BE2C (cell line): ENCODE measurements around the gene SRR.

Experiments
- DNase-seq: peaks from one replicate; pipeline ENCODE4 v3.0.0-alpha.2; 2020
- H3K27me3 ChIP-seq: fragments of 250-450 bp; sonication (Bioruptor Pico); 2 replicates; pipeline ENCODE4 v1.5.1; 2020; ENCODE audit warnings: mild to moderate bottlenecking
- H3K36me3 ChIP-seq: fragments of 250-450 bp; sonication (Bioruptor Pico); 2 replicates; pipeline ENCODE4 v1.5.1; 2020; ENCODE audit warnings: mild to moderate bottlenecking
- H3K4me1 ChIP-seq: fragments of 250-450 bp; sonication (Bioruptor Pico); 2 replicates; pipeline ENCODE4 v1.5.1; 2020
- H3K4me3 ChIP-seq: 2 replicates; pipeline ENCODE4 v1.5.1; 2011; ENCODE audit warnings: low read depth, low read length
- H3K9me3 ChIP-seq: fragments of 250-450 bp; sonication (Bioruptor Pico); 2 replicates; pipeline ENCODE4 v1.5.1; 2020
- TF ChIP-seq, protein P1 (sequence below): IDR thresholded peaks from 2 replicates; pipeline ENCODE4 v1.5.1; 2012; ENCODE audit warnings: mild to moderate bottlenecking, low read depth, low read length

The SRR gene

DNA sequence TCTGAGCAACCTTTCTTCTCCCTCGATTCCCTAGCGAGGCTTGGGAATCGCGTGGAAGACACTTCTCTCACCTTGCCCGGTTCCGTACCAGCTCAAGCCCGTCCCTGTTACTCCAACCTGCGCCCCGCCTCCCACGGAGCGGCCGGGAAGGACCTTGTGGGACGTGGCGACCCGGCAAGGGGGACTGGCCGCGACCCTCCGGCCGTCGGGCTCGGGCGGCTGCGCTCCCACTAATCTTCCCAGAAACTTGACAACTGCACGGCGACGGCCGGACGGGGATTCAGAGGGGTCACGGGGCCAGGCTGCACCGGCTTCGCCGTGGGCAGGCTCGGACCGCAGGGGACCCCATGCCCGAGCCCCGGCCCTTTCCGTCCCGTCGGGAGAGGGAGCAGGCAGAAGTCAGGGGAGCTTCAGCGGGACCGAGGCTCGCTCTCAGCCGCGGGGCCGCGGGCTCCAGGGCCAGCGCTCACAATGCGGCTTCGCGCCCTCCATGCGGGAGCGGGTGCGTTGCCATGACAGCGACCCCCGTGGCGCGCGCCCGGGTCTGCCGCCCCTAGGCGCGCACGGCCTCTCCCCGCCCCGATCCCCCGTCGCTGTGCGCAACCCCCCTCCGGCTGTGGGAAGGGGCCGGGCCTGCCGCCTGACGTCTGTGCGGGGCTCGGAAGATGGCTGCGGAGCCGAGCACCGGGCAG lies 33.2 kb downstream of the SRR start, which contains the start of gene SGSM2:
TSS of gene SGSM2 (plus strand) at position 650 of the 692 bp plus-strand sequence. CDS start 188 bp downstream, outside the sequence.
- no peaks in the 10 kb centered on the region for H3K4me1 ChIP-seq
- DNase-seq, result peak; percentile 77
- TF ChIP-seq, protein P1, sequence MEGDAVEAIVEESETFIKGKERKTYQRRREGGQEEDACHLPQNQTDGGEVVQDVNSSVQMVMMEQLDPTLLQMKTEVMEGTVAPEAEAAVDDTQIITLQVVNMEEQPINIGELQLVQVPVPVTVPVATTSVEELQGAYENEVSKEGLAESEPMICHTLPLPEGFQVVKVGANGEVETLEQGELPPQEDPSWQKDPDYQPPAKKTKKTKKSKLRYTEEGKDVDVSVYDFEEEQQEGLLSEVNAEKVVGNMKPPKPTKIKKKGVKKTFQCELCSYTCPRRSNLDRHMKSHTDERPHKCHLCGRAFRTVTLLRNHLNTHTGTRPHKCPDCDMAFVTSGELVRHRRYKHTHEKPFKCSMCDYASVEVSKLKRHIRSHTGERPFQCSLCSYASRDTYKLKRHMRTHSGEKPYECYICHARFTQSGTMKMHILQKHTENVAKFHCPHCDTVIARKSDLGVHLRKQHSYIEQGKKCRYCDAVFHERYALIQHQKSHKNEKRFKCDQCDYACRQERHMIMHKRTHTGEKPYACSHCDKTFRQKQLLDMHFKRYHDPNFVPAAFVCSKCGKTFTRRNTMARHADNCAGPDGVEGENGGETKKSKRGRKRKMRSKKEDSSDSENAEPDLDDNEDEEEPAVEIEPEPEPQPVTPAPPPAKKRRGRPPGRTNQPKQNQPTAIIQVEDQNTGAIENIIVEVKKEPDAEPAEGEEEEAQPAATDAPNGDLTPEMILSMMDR, result no peak
- peak within 1 kb of the TSS; percentile 91 for H3K4me3 ChIP-seq
- peaks cover 31% of the 10 kb centered on the region for H3K36me3 ChIP-seq
- no peaks in the 10 kb centered on the region for H3K9me3 ChIP-seq
- no peaks in the 10 kb centered on the region for H3K27me3 ChIP-seq

GRCh38 chr17:2337544-2338314 lies 34.0 kb downstream of the SRR start:
- Histone ChIP-seq H3K4me3 (peak overlapping the region; percentile 53), H3K4me1 (no peaks in the 10 kb centered on the region), H3K9me3 (no peaks in the 10 kb centered on the region), H3K36me3 (peaks cover 27% of the 10 kb centered on the region), H3K27me3 (no peaks in the 10 kb centered on the region)
- DNase-seq, result peak; percentile 67
- TF ChIP-seq, protein P1, result no peak

DNA sequence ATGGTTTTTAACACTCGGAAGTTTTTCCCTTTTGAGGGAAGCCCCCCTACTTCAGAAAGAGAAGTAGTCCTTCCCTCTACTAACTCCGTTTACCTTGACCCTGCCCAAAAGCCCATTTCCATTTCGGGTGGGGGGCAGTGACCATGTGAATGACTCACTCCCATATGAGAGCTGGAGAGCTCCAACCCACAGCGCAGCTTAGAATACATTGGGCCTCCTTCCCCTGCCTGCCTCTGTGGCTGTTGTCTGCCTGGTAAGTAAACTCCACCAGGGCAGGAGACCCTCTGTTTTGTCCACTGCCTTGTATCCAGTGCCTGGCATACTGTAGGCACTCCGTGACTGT lies 34.5 kb downstream of the SRR start:
- TF ChIP-seq, protein P1, result no peak
- no peak for DNase-seq
- no peaks in the 10 kb centered on the region for H3K27me3 ChIP-seq
- no peaks in the 10 kb centered on the region for H3K9me3 ChIP-seq
- peak overlapping the region; percentile 53 for H3K4me3 ChIP-seq
- H3K36me3 ChIP-seq, result peaks cover 21% of the 10 kb centered on the region
- H3K4me1 ChIP-seq, result no peaks in the 10 kb centered on the region

DNA sequence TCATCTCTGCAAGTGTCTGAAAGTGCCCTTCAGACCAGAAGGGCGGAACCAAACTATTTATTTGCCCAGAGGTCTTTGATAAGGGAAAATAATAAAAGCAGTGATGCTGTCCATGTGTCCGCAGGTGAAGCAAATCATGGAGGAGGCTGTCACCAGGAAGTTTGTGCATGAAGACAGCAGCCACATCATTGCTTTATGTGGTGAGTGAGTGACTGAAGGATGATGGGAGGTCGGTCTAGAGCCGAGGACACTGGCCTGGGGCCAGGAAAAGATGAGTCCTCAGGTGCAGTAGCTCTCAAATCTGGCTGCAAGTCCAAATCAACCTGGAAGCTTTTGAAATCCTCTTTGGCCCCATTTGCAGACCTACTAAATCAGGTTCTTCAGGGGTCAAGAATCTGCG lies 39.7 kb downstream of the SRR start:
- Histone ChIP-seq H3K36me3 (no peaks in the 10 kb centered on the region), H3K4me1 (peaks cover 4% of the 10 kb centered on the region; the same call in 1 of the 2 replicates), H3K4me3 (no peak overlapping the region), H3K27me3 (no peaks in the 10 kb centered on the region), H3K9me3 (no peaks in the 10 kb centered on the region)
- TF ChIP-seq, protein P1, result no peak
- DNase-seq, result no peak

DNA sequence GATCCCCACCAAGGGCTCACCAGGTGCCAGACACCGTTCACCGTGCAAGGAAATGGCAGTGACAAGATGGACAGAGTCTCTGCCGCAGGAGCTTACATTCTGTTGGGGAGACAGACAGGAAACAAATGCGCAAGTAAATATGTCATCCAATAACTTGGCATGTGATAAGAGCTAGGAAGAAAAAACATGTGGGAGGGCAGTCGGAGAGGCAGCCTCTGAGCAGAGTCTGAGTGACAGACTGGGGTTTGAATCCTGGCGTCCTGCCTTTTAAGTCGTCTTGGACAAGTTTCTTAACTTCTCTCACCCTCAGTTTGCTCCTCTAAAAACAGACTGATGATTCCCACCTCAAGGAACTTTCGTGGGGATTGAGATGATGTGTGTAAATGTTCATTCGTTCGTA lies 40.8 kb downstream of the SRR start:
- H3K27me3 ChIP-seq, result no peaks in the 10 kb centered on the region
- no peak overlapping the region for H3K4me3 ChIP-seq
- no peaks in the 10 kb centered on the region for H3K9me3 ChIP-seq
- H3K36me3 ChIP-seq, result no peaks in the 10 kb centered on the region
- peaks cover 4% of the 10 kb centered on the region; the same call in 1 of the 2 replicates for H3K4me1 ChIP-seq
- DNase-seq, result no peak
- TF ChIP-seq, protein P1, result no peak

DNA sequence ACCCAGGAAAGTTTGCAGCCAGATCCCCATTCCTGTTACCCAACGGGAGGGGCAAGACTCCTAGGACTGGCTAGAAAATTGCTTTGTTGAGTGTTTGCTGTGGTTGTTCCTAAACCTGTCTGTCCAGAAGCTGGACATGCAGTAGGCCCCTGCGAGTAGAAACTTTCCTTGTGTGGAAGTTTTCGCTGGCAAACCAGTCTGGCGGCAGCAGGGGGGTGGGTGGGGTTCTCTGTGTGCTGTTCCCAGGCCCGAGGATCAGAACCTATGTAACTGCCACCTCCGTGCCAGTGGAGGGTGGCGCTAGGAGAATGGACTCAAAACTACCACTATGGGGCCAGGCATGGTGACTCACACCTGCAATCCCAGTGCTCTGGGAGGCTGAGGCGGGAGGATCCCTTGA lies 42.7 kb downstream of the SRR start:
- Histone ChIP-seq H3K36me3 (no peaks in the 10 kb centered on the region), H3K9me3 (no peaks in the 10 kb centered on the region), H3K4me1 (peaks cover 4% of the 10 kb centered on the region; the same call in 1 of the 2 replicates), H3K4me3 (no peak overlapping the region), H3K27me3 (no peaks in the 10 kb centered on the region)
- TF ChIP-seq, protein P1, result no peak
- no peak for DNase-seq
